Hematopoietic multipotent progenitor cell treated with erythropoietin and hydrocortisone succinate and interleukin-3 and kit ligand, for 17 days (in vitro differentiated cells): ENCODE results near the gene NDUFAB1.
"Not testable (repeated sequence)": the region's sequence is repeated elsewhere in the genome, so short reads cannot be mapped to it uniquely, and the experiment has no call there.

Source experiments
- DNase-seq: peaks from one replicate; pipeline ENCODE4 v3.0.0-alpha.2; 2015; ENCODE audit warnings: low spot score

Gene NDUFAB1

DNA sequence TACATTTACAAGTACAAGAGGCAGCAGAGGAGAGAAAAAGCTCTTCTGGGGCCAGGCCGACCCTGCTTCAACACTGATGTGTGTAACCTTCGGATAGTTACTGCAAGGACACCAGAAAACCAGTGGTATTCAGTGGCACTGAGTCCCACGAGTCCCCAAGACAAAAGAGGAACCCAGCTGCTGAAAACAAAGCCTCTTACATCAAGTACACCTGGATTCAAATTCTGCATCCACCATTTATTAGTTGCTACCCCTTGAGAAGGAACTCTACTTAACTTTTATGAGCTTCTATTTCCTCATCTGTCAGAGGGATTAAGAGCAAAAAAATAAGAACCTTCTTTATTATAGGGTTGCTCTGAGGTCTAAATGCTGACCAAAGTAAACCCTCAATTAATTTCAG lies 41.6 kb downstream of the NDUFAB1 start:
- no peak for DNase-seq

- no peak for DNase-seq
These were observed 44.0 kb downstream of the NDUFAB1 start for GRCh38 chr16:23552161-23552560.

DNA sequence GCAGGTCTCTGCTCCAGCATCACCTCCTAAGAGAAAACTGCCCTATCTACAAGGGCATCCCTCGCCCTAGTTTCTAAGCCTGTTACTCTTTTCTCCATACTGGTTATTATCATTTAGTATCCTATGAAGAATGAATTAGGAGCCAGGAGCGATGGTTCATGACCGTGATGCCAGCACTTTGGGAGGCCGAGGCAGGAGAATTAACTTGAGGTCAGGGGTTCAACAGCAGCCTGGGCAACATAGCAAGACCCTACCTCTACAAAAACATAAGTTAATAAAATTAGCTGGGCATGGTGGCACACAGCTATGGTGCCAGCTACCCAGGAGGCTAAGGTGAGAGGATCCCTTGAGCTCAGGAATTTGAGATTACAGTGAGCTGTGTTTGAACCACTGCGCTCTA lies 46.2 kb downstream of the NDUFAB1 start:
- DNase-seq: no peak

DNA sequence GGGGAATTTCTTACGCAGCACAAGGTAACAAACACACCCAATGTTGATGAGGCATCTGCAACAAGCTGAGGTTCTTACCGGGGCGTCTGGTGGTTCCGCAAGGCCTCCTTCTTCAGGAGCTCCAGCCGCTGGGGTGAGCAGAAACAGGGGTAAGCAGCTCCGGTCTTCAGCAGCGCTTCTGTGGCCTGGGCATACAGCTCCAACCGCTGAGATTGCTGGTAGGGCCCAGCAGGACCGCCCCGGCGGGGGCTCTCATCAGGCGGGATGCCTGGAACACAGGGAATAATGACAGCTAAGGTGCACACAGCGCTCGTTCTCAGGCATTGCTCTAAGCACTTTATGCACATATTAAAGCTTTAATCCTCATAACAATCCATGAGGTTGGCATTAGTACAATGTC lies 51.7 kb downstream of the NDUFAB1 start:
- no peak for DNase-seq

GRCh38 chr16:23540817-23541178 lies 55.3 kb downstream of the NDUFAB1 start:
- not testable (repeated sequence) for DNase-seq

DNA sequence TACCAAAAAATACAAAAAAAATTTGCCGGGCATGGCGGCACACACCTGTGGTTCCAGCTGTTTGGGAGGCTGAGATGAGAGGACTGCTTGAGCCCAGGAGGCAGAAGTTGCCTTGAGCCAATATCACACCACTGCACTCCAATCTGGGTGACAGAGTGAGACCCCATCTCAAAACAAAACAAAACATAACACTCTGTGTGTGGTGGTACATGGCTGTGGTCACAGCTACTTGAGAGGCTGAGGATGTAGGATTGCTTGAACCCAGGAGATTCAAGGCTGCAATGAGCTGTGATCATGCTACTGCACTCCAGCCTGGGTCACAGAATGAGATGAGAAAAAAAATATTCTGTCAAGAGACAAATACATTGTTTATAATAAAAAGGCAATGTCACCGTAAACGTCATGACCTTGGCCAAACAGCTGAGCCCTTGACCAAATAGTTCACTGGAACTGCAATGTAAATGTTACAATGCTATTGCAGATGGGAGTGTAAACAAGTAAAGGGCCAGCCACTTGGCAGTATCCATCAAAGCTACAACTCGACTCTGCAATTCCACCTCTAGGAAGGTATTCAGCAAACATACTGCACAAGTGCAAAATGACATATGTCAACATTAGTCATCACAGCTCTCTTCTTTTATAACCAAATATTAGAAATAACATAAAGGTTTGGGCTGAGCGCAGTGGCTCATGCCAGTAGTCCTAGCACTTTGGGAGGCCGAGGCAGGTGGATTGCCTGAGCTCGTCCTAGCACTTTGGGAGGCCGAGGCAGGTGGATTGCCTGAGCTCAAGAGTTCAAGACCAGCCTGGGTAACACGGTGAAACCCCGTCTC lies 55.9 kb downstream of the NDUFAB1 start:
- DNase-seq: no peak

DNA sequence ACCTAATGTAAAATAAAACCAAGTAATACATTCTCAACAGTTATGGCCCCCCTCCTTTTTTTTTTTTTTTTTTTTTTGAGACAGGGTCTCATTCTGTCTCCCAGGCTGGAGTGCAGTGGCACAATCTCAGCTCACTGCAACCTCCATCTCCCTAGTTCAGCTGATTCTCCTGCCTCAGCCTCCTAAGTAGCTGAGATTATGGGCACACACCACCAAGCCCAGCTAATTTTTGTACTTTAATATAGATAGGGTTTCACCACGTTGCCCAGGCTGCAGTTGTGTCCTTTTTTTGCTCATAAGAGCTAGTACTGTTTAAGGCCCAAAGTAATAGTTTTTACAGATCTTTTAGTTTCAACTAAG lies 57.2 kb downstream of the NDUFAB1 start:
- no peak for DNase-seq

DNA sequence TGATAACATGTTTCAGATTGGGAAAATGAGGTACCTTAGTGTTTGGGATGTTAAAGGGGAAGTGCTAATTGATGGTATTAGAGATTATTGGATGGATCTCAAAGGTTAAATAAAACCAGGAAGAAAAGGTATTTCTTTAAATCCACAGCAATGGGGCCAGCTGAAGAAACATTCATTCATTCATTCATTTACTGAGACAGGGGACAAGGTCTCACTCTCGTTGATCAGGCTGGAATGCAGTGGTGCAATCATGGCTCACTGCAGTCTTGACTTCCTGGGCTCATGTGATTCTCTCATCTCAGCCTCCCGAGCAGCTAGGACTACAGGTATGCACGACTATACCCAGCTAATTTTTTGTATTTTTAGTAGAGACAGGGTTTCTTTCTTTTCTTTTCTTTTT lies 58.7 kb downstream of the NDUFAB1 start:
- DNase-seq: no peak

DNA sequence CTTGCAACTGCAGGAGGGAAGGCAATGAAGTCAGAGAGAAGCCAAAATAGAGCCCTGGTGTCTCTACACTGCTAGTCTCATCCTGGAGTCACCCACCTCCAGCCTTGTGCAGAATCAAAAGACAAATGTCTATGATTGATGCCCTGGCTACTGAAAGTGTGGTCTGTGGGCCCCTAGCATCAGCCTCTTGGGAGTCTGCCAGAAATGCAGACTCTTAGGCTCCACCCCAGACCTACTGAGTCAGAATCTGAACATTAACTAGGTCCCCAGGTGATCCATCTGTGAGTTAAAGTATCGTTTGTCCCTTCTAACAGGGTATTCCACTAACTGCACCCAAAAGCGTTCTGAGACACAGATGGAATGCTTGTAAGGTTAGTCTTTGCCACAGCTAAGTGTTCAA lies 60.2 kb downstream of the NDUFAB1 start:
- no peak for DNase-seq

GRCh38 chr16:23534868-23535860 lies 61.0 kb downstream of the NDUFAB1 start:
- no peak for DNase-seq

DNA sequence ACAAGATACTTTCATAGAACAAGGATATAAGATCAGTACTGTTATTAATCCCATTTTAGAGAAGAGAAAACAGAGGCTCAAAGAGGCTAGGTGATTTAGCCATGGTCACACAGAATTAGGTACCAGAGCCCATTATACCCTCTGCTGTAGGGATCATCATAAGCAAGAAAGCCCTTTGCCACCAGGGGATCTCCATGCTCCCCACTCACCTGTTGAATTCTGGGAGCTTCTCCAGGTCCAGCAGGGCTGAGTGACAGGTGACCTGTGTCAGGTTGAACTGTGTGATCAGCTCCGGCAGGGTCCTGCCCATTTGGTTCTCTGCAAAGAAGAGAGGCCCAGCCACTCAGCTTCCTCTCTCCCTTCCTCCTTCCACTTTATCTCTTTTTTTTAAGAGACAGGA lies 63.7 kb downstream of the NDUFAB1 start:
- no peak for DNase-seq
